ENCODE data around the gene MDGA2. TPM values are rescaled to one million over a fixed set of nuclear protein-coding genes. Genes with fewer than 3 reads are reported as not detected.

The MDGA2 gene
- total RNA-seq, 1 experiment from 2014 or later = not detected

GRCh38 chr14:46989566-46989965 lies 685.8 kb downstream of the MDGA2 start:
- no peak for TF ChIP-seq CTCF (IDR thresholded peaks at IDR 0.05; ENCODE audit: insufficient read depth in 1 of 2, low read depth in 1 of 2, low read length in 1 of 2, severe bottlenecking in 1 of 2, unreplicated experiment in 1 of 2)
- H3K27me3 Mint-ChIP-seq (ENCODE audit: insufficient read depth, unreplicated experiment) = no peaks in the 10 kb centered on the region
- intact Hi-C loops (cut with micrococcal nuclease; ENCODE audit: unreplicated experiment) = no loop called here
- H3K4me3 Mint-ChIP-seq (ENCODE audit: unreplicated experiment) = no peak overlapping the region
- Histone ChIP-seq H3K27me3 (replicated peaks; ENCODE audit: control insufficient read depth, insufficient read depth, low read length) (no peaks in the 10 kb centered on the region), H3K9me3 (no peaks in the 10 kb centered on the region), H3K36me3 (ENCODE audit: control insufficient read depth, insufficient read depth, low read length) (no peaks in the 10 kb centered on the region), H3K4me1 (no peaks in the 10 kb centered on the region; the same call in 1 of the 2 replicates), H3K4me3 (ENCODE audit: low read depth, low read length) (no peak overlapping the region)
- H3K4me1 Mint-ChIP-seq (ENCODE audit: low read depth, unreplicated experiment) = no peaks in the 10 kb centered on the region
- CTCF ChIA-PET = no interaction called here
- no peaks in the 10 kb centered on the region for H3K36me3 Mint-ChIP-seq (ENCODE audit: insufficient read depth, unreplicated experiment)
- H3K9me3 Mint-ChIP-seq (ENCODE audit: unreplicated experiment) = no peaks in the 10 kb centered on the region
- no peak for DNase-seq
- POLR2A ChIA-PET = no interaction called here
- H3K27ac Mint-ChIP-seq (ENCODE audit: unreplicated experiment) = no peak overlapping the region
- BruUV-seq (replicated peaks) = no TSS peak

- Histone ChIP-seq H3K9me3 (no peaks in the 10 kb centered on the region), H3K4me1 (no peaks in the 10 kb centered on the region; the same call in 1 of the 2 replicates), H3K36me3 (ENCODE audit: control insufficient read depth, insufficient read depth, low read length) (no peaks in the 10 kb centered on the region), H3K27me3 (replicated peaks; ENCODE audit: control insufficient read depth, insufficient read depth, low read length) (no peaks in the 10 kb centered on the region), H3K4me3 (ENCODE audit: low read depth, low read length) (no peak overlapping the region)
- Mint-ChIP-seq H3K27me3 (ENCODE audit: insufficient read depth, unreplicated experiment) (no peaks in the 10 kb centered on the region), H3K36me3 (ENCODE audit: insufficient read depth, unreplicated experiment) (no peaks in the 10 kb centered on the region), H3K4me1 (ENCODE audit: low read depth, unreplicated experiment) (no peaks in the 10 kb centered on the region), H3K27ac (ENCODE audit: unreplicated experiment) (no peak overlapping the region), H3K9me3 (ENCODE audit: unreplicated experiment) (no peaks in the 10 kb centered on the region), H3K4me3 (ENCODE audit: unreplicated experiment) (no peak overlapping the region)
- CTCF ChIA-PET = no interaction called here
- DNase-seq = no peak
- POLR2A ChIA-PET = no interaction called here
- intact Hi-C loops (cut with micrococcal nuclease; ENCODE audit: unreplicated experiment) = no loop called here
- no TSS peak for BruUV-seq (replicated peaks)
- no peak for TF ChIP-seq CTCF (IDR thresholded peaks at IDR 0.05; ENCODE audit: insufficient read depth in 1 of 2, low read depth in 1 of 2, low read length in 1 of 2, severe bottlenecking in 1 of 2, unreplicated experiment in 1 of 2)
These were observed 687.1 kb downstream of the MDGA2 start for GRCh38 chr14:46988312-46988711.

GRCh38 chr14:46985529-46986380 lies 689.6 kb downstream of the MDGA2 start:
- H3K9me3 Mint-ChIP-seq (ENCODE audit: unreplicated experiment) = no peaks in the 10 kb centered on the region
- no peak overlapping the region for H3K4me3 Mint-ChIP-seq (ENCODE audit: unreplicated experiment)
- no peaks in the 10 kb centered on the region for H3K27me3 Mint-ChIP-seq (ENCODE audit: insufficient read depth, unreplicated experiment)
- BruUV-seq (replicated peaks) = no TSS peak
- no peak for TF ChIP-seq CTCF (IDR thresholded peaks at IDR 0.05; ENCODE audit: insufficient read depth in 1 of 2, low read depth in 1 of 2, low read length in 1 of 2, severe bottlenecking in 1 of 2, unreplicated experiment in 1 of 2)
- ChIA-PET POLR2A (no interaction called here), CTCF (no interaction called here)
- Histone ChIP-seq H3K27me3 (replicated peaks; ENCODE audit: control insufficient read depth, insufficient read depth, low read length) (no peaks in the 10 kb centered on the region), H3K9me3 (no peaks in the 10 kb centered on the region), H3K4me3 (ENCODE audit: low read depth, low read length) (no peak overlapping the region), H3K36me3 (ENCODE audit: control insufficient read depth, insufficient read depth, low read length) (no peaks in the 10 kb centered on the region), H3K4me1 (no peaks in the 10 kb centered on the region; the same call in 1 of the 2 replicates)
- no peak for DNase-seq
- no peaks in the 10 kb centered on the region for H3K4me1 Mint-ChIP-seq (ENCODE audit: low read depth, unreplicated experiment)
- H3K36me3 Mint-ChIP-seq (ENCODE audit: insufficient read depth, unreplicated experiment) = no peaks in the 10 kb centered on the region
- intact Hi-C loops (cut with micrococcal nuclease; ENCODE audit: unreplicated experiment) = no loop called here
- no peak overlapping the region for H3K27ac Mint-ChIP-seq (ENCODE audit: unreplicated experiment)

Measured in Caco-2 (cell line).